ENCODE results near the gene ARHGAP12. TPM values are rescaled to one million over a fixed set of nuclear protein-coding genes. Genes with fewer than 3 reads are reported as not detected.

ARHGAP12 gene
- polyA plus RNA-seq, 1 donor from 2014 or later = 62.6 TPM

DNA sequence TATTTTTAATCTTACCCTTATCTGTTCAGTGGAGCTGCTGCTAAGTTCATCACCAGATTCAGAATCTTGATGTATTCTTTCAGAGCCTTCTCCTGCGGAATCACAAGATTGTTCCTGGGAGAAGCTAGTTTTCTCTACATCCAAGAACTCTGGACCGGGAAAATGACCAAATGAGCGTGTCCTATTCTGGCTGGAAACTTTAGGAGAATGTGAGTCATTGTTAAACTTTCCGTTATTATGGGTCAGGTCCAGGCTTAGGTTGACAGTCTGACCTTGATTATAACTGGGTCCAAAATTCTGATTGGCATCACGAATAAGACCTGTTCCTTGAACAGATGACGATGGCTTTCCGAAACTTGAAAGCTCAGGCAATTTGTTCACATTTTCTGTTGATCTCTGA lies 20.5 kb downstream of the ARHGAP12 start:
- no peak overlapping the region for H3K4me3 ChIP-seq (ENCODE audit: low read length)
- H4K20me1 ChIP-seq (ENCODE audit: insufficient read depth) = no peaks in the 10 kb centered on the region
- no peaks in the 10 kb centered on the region for H3K27me3 ChIP-seq (ENCODE audit: insufficient read depth, low read depth, low read length)
- H3K9ac ChIP-seq (ENCODE audit: low read length) = no peak overlapping the region
- no peak overlapping the region for H3K27ac ChIP-seq (ENCODE audit: low read length)
- no peak for TF ChIP-seq TAF1 (IDR thresholded peaks at IDR 0.05; ENCODE audit: low read depth)
- TF ChIP-seq, protein P1, sequence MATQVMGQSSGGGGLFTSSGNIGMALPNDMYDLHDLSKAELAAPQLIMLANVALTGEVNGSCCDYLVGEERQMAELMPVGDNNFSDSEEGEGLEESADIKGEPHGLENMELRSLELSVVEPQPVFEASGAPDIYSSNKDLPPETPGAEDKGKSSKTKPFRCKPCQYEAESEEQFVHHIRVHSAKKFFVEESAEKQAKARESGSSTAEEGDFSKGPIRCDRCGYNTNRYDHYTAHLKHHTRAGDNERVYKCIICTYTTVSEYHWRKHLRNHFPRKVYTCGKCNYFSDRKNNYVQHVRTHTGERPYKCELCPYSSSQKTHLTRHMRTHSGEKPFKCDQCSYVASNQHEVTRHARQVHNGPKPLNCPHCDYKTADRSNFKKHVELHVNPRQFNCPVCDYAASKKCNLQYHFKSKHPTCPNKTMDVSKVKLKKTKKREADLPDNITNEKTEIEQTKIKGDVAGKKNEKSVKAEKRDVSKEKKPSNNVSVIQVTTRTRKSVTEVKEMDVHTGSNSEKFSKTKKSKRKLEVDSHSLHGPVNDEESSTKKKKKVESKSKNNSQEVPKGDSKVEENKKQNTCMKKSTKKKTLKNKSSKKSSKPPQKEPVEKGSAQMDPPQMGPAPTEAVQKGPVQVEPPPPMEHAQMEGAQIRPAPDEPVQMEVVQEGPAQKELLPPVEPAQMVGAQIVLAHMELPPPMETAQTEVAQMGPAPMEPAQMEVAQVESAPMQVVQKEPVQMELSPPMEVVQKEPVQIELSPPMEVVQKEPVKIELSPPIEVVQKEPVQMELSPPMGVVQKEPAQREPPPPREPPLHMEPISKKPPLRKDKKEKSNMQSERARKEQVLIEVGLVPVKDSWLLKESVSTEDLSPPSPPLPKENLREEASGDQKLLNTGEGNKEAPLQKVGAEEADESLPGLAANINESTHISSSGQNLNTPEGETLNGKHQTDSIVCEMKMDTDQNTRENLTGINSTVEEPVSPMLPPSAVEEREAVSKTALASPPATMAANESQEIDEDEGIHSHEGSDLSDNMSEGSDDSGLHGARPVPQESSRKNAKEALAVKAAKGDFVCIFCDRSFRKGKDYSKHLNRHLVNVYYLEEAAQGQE (IDR thresholded peaks at IDR 0.05; ENCODE audit: borderline replicate concordance) = no peak
- no peak for TF ChIP-seq SMC3 (conservative IDR thresholded peaks at IDR 0.05; ENCODE audit: poor library complexity)
- TF ChIP-seq, protein P2, sequence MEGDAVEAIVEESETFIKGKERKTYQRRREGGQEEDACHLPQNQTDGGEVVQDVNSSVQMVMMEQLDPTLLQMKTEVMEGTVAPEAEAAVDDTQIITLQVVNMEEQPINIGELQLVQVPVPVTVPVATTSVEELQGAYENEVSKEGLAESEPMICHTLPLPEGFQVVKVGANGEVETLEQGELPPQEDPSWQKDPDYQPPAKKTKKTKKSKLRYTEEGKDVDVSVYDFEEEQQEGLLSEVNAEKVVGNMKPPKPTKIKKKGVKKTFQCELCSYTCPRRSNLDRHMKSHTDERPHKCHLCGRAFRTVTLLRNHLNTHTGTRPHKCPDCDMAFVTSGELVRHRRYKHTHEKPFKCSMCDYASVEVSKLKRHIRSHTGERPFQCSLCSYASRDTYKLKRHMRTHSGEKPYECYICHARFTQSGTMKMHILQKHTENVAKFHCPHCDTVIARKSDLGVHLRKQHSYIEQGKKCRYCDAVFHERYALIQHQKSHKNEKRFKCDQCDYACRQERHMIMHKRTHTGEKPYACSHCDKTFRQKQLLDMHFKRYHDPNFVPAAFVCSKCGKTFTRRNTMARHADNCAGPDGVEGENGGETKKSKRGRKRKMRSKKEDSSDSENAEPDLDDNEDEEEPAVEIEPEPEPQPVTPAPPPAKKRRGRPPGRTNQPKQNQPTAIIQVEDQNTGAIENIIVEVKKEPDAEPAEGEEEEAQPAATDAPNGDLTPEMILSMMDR (IDR thresholded peaks at IDR 0.05; ENCODE audit: poor library complexity, severe bottlenecking) = no peak
- no peak for TF ChIP-seq POLR2AphosphoS5 (IDR thresholded peaks at IDR 0.05)
- TF ChIP-seq EP300 (conservative IDR thresholded peaks at IDR 0.05; ENCODE audit: poor library complexity, severe bottlenecking) = no peak
- no peak overlapping the region for H2AFZ ChIP-seq (ENCODE audit: low read depth, low read length)
- H3K4me2 ChIP-seq (ENCODE audit: low read length) = no peak overlapping the region
- no peaks in the 10 kb centered on the region for H3K9me2 ChIP-seq (ENCODE audit: insufficient read depth, low read length)
- H3K9me3 ChIP-seq (ENCODE audit: low read length) = no peaks in the 10 kb centered on the region
- peaks cover 4% of the 10 kb centered on the region for H3K36me3 ChIP-seq (ENCODE audit: insufficient read depth, low read length)
- H3F3A ChIP-seq (ENCODE audit: insufficient read depth, low read length, poor library complexity, severe bottlenecking) = no peaks in the 10 kb centered on the region
- H3K79me2 ChIP-seq (replicated peaks; ENCODE audit: insufficient read depth, low read length) = peaks cover 50% of the 10 kb centered on the region

DNA sequence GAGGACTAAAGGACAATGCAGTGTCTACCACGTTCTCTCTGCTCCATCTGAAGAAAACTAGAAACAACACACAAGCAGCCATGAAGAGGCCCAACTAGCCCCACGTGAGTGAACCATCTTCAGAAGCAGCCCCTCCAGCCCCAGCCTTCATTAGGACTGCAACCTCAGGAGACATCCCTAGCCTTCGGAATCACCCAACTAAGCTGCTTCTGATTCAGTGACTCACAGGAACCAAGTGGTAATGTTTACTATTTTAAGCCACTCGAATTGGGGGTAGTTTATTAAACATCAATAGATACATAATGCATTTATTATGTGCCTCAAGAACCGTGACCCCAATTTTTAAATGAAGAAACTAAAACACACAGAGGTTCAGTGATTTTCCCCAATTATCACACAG lies 22.6 kb downstream of the ARHGAP12 start:
- Histone ChIP-seq H3K4me3 (ENCODE audit: low read length) (no peak overlapping the region), H3K9me2 (ENCODE audit: insufficient read depth, low read length) (no peaks in the 10 kb centered on the region), H3K27ac (ENCODE audit: low read length) (no peak overlapping the region), H4K20me1 (ENCODE audit: insufficient read depth) (no peaks in the 10 kb centered on the region), H3K36me3 (ENCODE audit: insufficient read depth, low read length) (peaks cover 4% of the 10 kb centered on the region), H3K79me2 (replicated peaks; ENCODE audit: insufficient read depth, low read length) (peaks cover 47% of the 10 kb centered on the region), H3K9ac (ENCODE audit: low read length) (no peak overlapping the region), H3K9me3 (ENCODE audit: low read length) (no peaks in the 10 kb centered on the region), H3K4me2 (ENCODE audit: low read length) (no peak overlapping the region), H2AFZ (ENCODE audit: low read depth, low read length) (no peak overlapping the region), H3K27me3 (ENCODE audit: insufficient read depth, low read depth, low read length) (no peaks in the 10 kb centered on the region), H3F3A (ENCODE audit: insufficient read depth, low read length, poor library complexity, severe bottlenecking) (no peaks in the 10 kb centered on the region)
- TF ChIP-seq RAD21 (conservative IDR thresholded peaks at IDR 0.05) = no peak
- no peak for TF ChIP-seq EP300 (conservative IDR thresholded peaks at IDR 0.05; ENCODE audit: poor library complexity, severe bottlenecking)
- no peak for TF ChIP-seq EZH2 (IDR thresholded peaks at IDR 0.05; ENCODE audit: borderline replicate concordance, insufficient read depth, low read length, poor library complexity, severe bottlenecking)
- TF ChIP-seq MXI1 (conservative IDR thresholded peaks at IDR 0.05; ENCODE audit: poor library complexity, severe bottlenecking) = no peak
- TF ChIP-seq TAF1 (IDR thresholded peaks at IDR 0.05; ENCODE audit: low read depth) = no peak
- no peak for TF ChIP-seq POLR2AphosphoS5 (IDR thresholded peaks at IDR 0.05)
- no peak for TF ChIP-seq SMC3 (conservative IDR thresholded peaks at IDR 0.05; ENCODE audit: poor library complexity)
- TF ChIP-seq, protein P1 (IDR thresholded peaks at IDR 0.05; ENCODE audit: borderline replicate concordance) = no peak
- TF ChIP-seq, protein P2 (IDR thresholded peaks at IDR 0.05; ENCODE audit: poor library complexity, severe bottlenecking) = no peak

All from neural cell (in vitro differentiated cells).